ENCODE results near the gene SRSF5. TPM values are rescaled to one million over a fixed set of nuclear protein-coding genes. Genes with fewer than 3 reads are reported as not detected.
"Not testable (repeated sequence)": the region's sequence is repeated elsewhere in the genome, so short reads cannot be mapped to it uniquely, and the experiment has no call there.

Gene SRSF5
- total and polyA plus RNA-seq, 2 donors: 315 to 589 TPM

GRCh38 chr14:69808919-69809808, 42.2 kb downstream of the SRSF5 start:
- Histone ChIP-seq H3K27ac (ENCODE audit: low read depth in 1 of 2, low read length in 1 of 2) (no peak overlapping the region), H3K4me3 (ENCODE audit: low read length in 2 of 2) (no peak overlapping the region), H3K27me3 (ENCODE audit: control insufficient read depth in 2 of 2, insufficient read depth in 1 of 2, low read length in 1 of 2) (peaks cover 2% of the 10 kb centered on the region in 2 donors), H3K9me3 (ENCODE audit: control insufficient read depth in 2 of 2, insufficient read depth in 1 of 2, low read length in 1 of 2) (no peaks in the 10 kb centered on the region), H3K4me1 (ENCODE audit: control insufficient read depth in 2 of 2, insufficient read depth in 2 of 2, low read length in 2 of 2) (no peaks in the 10 kb centered on the region), H3K36me3 (ENCODE audit: control insufficient read depth in 2 of 2, insufficient read depth in 2 of 2, low read length in 1 of 2) (no peaks in the 10 kb centered on the region)
- 96% methylated on average over 12 of the region's 12 CpGs for WGBS
- no peak for DNase-seq (ENCODE audit: low read depth in 6 of 9, low spot score in 9 of 9)

GRCh38 chr14:69811227-69811867, 44.4 kb downstream of the SRSF5 start:
- no peak for DNase-seq (ENCODE audit: low read depth in 6 of 9, low spot score in 9 of 9)
- Histone ChIP-seq H3K27me3 (ENCODE audit: control insufficient read depth in 2 of 2, insufficient read depth in 1 of 2, low read length in 1 of 2) (peaks cover 2 to 8% of the 10 kb centered on the region in 2 donors), H3K9me3 (ENCODE audit: control insufficient read depth in 2 of 2, insufficient read depth in 1 of 2, low read length in 1 of 2) (no peaks in the 10 kb centered on the region), H3K36me3 (ENCODE audit: control insufficient read depth in 2 of 2, insufficient read depth in 2 of 2, low read length in 1 of 2) (no peaks in the 10 kb centered on the region), H3K4me3 (ENCODE audit: low read length in 2 of 2) (no peak overlapping the region), H3K4me1 (ENCODE audit: control insufficient read depth in 2 of 2, insufficient read depth in 2 of 2, low read length in 2 of 2) (no peaks in the 10 kb centered on the region), H3K27ac (ENCODE audit: low read depth in 1 of 2, low read length in 1 of 2) (no peak overlapping the region)
- 89% methylated on average over 13 of the region's 13 CpGs for WGBS

GRCh38 chr14:69811868-69812252, 44.9 kb downstream of the SRSF5 start:
- no peak for DNase-seq (ENCODE audit: low read depth in 6 of 9, low spot score in 9 of 9)
- Histone ChIP-seq H3K27ac (ENCODE audit: low read depth in 1 of 2, low read length in 1 of 2) (no peak overlapping the region), H3K27me3 (ENCODE audit: control insufficient read depth in 2 of 2, insufficient read depth in 1 of 2, low read length in 1 of 2) (peaks cover 2 to 8% of the 10 kb centered on the region in 2 donors), H3K9me3 (ENCODE audit: control insufficient read depth in 2 of 2, insufficient read depth in 1 of 2, low read length in 1 of 2) (no peaks in the 10 kb centered on the region), H3K4me3 (ENCODE audit: low read length in 2 of 2) (no peak overlapping the region), H3K4me1 (ENCODE audit: control insufficient read depth in 2 of 2, insufficient read depth in 2 of 2, low read length in 2 of 2) (no peaks in the 10 kb centered on the region), H3K36me3 (ENCODE audit: control insufficient read depth in 2 of 2, insufficient read depth in 2 of 2, low read length in 1 of 2) (no peaks in the 10 kb centered on the region)
- WGBS: 97% methylated on average over 10 of the region's 10 CpGs

GRCh38 chr14:69812711-69813110, 45.8 kb downstream of the SRSF5 start:
- no peaks in the 10 kb centered on the region for H3K9me3 ChIP-seq (ENCODE audit: control insufficient read depth in 2 of 2, insufficient read depth in 1 of 2, low read length in 1 of 2)
- H3K36me3 ChIP-seq (ENCODE audit: control insufficient read depth in 2 of 2, insufficient read depth in 2 of 2, low read length in 1 of 2): no peaks in the 10 kb centered on the region
- no peak overlapping the region for H3K27ac ChIP-seq (ENCODE audit: low read depth in 1 of 2, low read length in 1 of 2)
- DNase-seq (ENCODE audit: low read depth in 6 of 9, low spot score in 9 of 9): no peak
- WGBS: 94% methylated on average over 9 of the region's 9 CpGs
- H3K4me3 ChIP-seq (ENCODE audit: low read length in 2 of 2): no peak overlapping the region
- H3K27me3 ChIP-seq (ENCODE audit: control insufficient read depth in 2 of 2, insufficient read depth in 1 of 2, low read length in 1 of 2): peaks cover 2 to 12% of the 10 kb centered on the region in 2 donors
- no peaks in the 10 kb centered on the region for H3K4me1 ChIP-seq (ENCODE audit: control insufficient read depth in 2 of 2, insufficient read depth in 2 of 2, low read length in 2 of 2)

GRCh38 chr14:69813346-69813745, 46.4 kb downstream of the SRSF5 start:
- not testable (repeated sequence) for H3K9me3 ChIP-seq (ENCODE audit: control insufficient read depth in 2 of 2, insufficient read depth in 1 of 2, low read length in 1 of 2); H3K4me3 ChIP-seq (ENCODE audit: low read length in 2 of 2); H3K27ac ChIP-seq (ENCODE audit: low read depth in 1 of 2, low read length in 1 of 2); H3K4me1 ChIP-seq (ENCODE audit: control insufficient read depth in 2 of 2, insufficient read depth in 2 of 2, low read length in 2 of 2); H3K36me3 ChIP-seq (ENCODE audit: control insufficient read depth in 2 of 2, insufficient read depth in 2 of 2, low read length in 1 of 2); DNase-seq (ENCODE audit: low read depth in 6 of 9, low spot score in 9 of 9)
- 80% methylated on average over 6 of the region's 6 CpGs for WGBS
- H3K27me3 ChIP-seq (ENCODE audit: control insufficient read depth in 2 of 2, insufficient read depth in 1 of 2, low read length in 1 of 2): peaks cover 2 to 16% of the 10 kb centered on the region in 2 donors

- H3K36me3 ChIP-seq (ENCODE audit: control insufficient read depth in 2 of 2, insufficient read depth in 2 of 2, low read length in 1 of 2): no peaks in the 10 kb centered on the region
- H3K27me3 ChIP-seq (ENCODE audit: control insufficient read depth in 2 of 2, insufficient read depth in 1 of 2, low read length in 1 of 2): peaks cover 2 to 16% of the 10 kb centered on the region in 2 donors
- 88% methylated on average over 3 of the region's 3 CpGs for WGBS
- H3K4me3 ChIP-seq (ENCODE audit: low read length in 2 of 2): no peak overlapping the region
- H3K27ac ChIP-seq (ENCODE audit: low read depth in 1 of 2, low read length in 1 of 2): no peak overlapping the region
- DNase-seq (ENCODE audit: low read depth in 6 of 9, low spot score in 9 of 9): no peak
- H3K9me3 ChIP-seq (ENCODE audit: control insufficient read depth in 2 of 2, insufficient read depth in 1 of 2, low read length in 1 of 2): no peaks in the 10 kb centered on the region
- no peaks in the 10 kb centered on the region for H3K4me1 ChIP-seq (ENCODE audit: control insufficient read depth in 2 of 2, insufficient read depth in 2 of 2, low read length in 2 of 2)
Measured at GRCh38 chr14:69814397-69814796, 47.5 kb downstream of the SRSF5 start.

GRCh38 chr14:69815556-69815955, 48.6 kb downstream of the SRSF5 start:
- 88% methylated on average over 5 of the region's 5 CpGs for WGBS
- Histone ChIP-seq H3K27ac (ENCODE audit: low read depth in 1 of 2, low read length in 1 of 2) (no peak overlapping the region), H3K4me3 (ENCODE audit: low read length in 2 of 2) (no peak overlapping the region), H3K9me3 (ENCODE audit: control insufficient read depth in 2 of 2, insufficient read depth in 1 of 2, low read length in 1 of 2) (no peaks in the 10 kb centered on the region), H3K27me3 (ENCODE audit: control insufficient read depth in 2 of 2, insufficient read depth in 1 of 2, low read length in 1 of 2) (peaks cover 2 to 16% of the 10 kb centered on the region in 2 donors), H3K36me3 (ENCODE audit: control insufficient read depth in 2 of 2, insufficient read depth in 2 of 2, low read length in 1 of 2) (no peaks in the 10 kb centered on the region), H3K4me1 (ENCODE audit: control insufficient read depth in 2 of 2, insufficient read depth in 2 of 2, low read length in 2 of 2) (no peaks in the 10 kb centered on the region)
- no peak for DNase-seq (ENCODE audit: low read depth in 6 of 9, low spot score in 9 of 9)

- no peak for DNase-seq (ENCODE audit: low read depth in 6 of 9, low spot score in 9 of 9)
- H3K27ac ChIP-seq (ENCODE audit: low read depth in 1 of 2, low read length in 1 of 2): no peak overlapping the region
- H3K36me3 ChIP-seq (ENCODE audit: control insufficient read depth in 2 of 2, insufficient read depth in 2 of 2, low read length in 1 of 2): no peaks in the 10 kb centered on the region
- 96% methylated on average over 5 of the region's 5 CpGs for WGBS
- H3K27me3 ChIP-seq (ENCODE audit: control insufficient read depth in 2 of 2, insufficient read depth in 1 of 2, low read length in 1 of 2): peaks cover 2 to 16% of the 10 kb centered on the region in 2 donors
- no peaks in the 10 kb centered on the region for H3K4me1 ChIP-seq (ENCODE audit: control insufficient read depth in 2 of 2, insufficient read depth in 2 of 2, low read length in 2 of 2)
- no peaks in the 10 kb centered on the region for H3K9me3 ChIP-seq (ENCODE audit: control insufficient read depth in 2 of 2, insufficient read depth in 1 of 2, low read length in 1 of 2)
- H3K4me3 ChIP-seq (ENCODE audit: low read length in 2 of 2): no peak overlapping the region
Measured at GRCh38 chr14:69816216-69816615, 49.3 kb downstream of the SRSF5 start.

GRCh38 chr14:69818758-69819191, 51.8 kb downstream of the SRSF5 start:
- Histone ChIP-seq H3K27me3 (ENCODE audit: control insufficient read depth in 2 of 2, insufficient read depth in 1 of 2, low read length in 1 of 2) (peaks cover 0 to 16% of the 10 kb centered on the region in 2 donors), H3K4me3 (ENCODE audit: low read length in 2 of 2) (no peak overlapping the region), H3K4me1 (ENCODE audit: control insufficient read depth in 2 of 2, insufficient read depth in 2 of 2, low read length in 2 of 2) (no peaks in the 10 kb centered on the region), H3K36me3 (ENCODE audit: control insufficient read depth in 2 of 2, insufficient read depth in 2 of 2, low read length in 1 of 2) (no peaks in the 10 kb centered on the region), H3K9me3 (ENCODE audit: control insufficient read depth in 2 of 2, insufficient read depth in 1 of 2, low read length in 1 of 2) (no peaks in the 10 kb centered on the region), H3K27ac (ENCODE audit: low read depth in 1 of 2, low read length in 1 of 2) (no peak overlapping the region)
- DNase-seq (ENCODE audit: low read depth in 6 of 9, low spot score in 9 of 9): peak; percentile 27 to 83 (median 69)
- 11% methylated on average over 11 of the region's 11 CpGs for WGBS
